Astrocyte (in vitro differentiated cells and primary cell): ENCODE results near the gene CCDC32.

ENCODE experiments used
- EZH2 ChIP-seq: IDR thresholded peaks from 2 replicates; pipeline ENCODE4 v1.6.1; 2012; ENCODE audit warnings: mild to moderate bottlenecking, low read length, inconsistent platforms; ENCODE audit not compliant: insufficient read depth
- TF ChIP-seq, protein P1 (sequence below): IDR thresholded peaks from 2 replicates; pipeline ENCODE4 v1.5.1; 2011; ENCODE audit warnings: low read depth, mild to moderate bottlenecking, inconsistent platforms, low read length, moderate library complexity; ENCODE audit not compliant: insufficient read depth

GRCh38 chr15:40598126-40598525, 33.3 kb upstream of the CCDC32 start:
- TF ChIP-seq, protein P1, sequence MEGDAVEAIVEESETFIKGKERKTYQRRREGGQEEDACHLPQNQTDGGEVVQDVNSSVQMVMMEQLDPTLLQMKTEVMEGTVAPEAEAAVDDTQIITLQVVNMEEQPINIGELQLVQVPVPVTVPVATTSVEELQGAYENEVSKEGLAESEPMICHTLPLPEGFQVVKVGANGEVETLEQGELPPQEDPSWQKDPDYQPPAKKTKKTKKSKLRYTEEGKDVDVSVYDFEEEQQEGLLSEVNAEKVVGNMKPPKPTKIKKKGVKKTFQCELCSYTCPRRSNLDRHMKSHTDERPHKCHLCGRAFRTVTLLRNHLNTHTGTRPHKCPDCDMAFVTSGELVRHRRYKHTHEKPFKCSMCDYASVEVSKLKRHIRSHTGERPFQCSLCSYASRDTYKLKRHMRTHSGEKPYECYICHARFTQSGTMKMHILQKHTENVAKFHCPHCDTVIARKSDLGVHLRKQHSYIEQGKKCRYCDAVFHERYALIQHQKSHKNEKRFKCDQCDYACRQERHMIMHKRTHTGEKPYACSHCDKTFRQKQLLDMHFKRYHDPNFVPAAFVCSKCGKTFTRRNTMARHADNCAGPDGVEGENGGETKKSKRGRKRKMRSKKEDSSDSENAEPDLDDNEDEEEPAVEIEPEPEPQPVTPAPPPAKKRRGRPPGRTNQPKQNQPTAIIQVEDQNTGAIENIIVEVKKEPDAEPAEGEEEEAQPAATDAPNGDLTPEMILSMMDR = no peak
- TF ChIP-seq EZH2 = no peak
